Hepatocyte (in vitro differentiated cells): ENCODE results near the gene COL21A1.

Experiments
- CTCF ChIP-seq: fragments of 200-600 bp; sonication (generic); IDR thresholded peaks from 2 replicates; pipeline ENCODE4 v1.5.1; 2016; ENCODE audit warnings: antibody characterized with exemption, mild to moderate bottlenecking; ENCODE audit not compliant: poor library complexity
- EZH2 ChIP-seq: fragments of 200-600 bp; sonication (generic); IDR thresholded peaks from 2 replicates; pipeline ENCODE4 v1.6.1; 2016; ENCODE audit warnings: antibody characterized with exemption, mild to moderate bottlenecking, borderline replicate concordance

- TF ChIP-seq CTCF (no peak), EZH2 (no peak)
Measured at GRCh38 chr6:56230976-56231566, 16.3 kb downstream of the COL21A1 start.
